Left colon (tissue), 2 donors: ENCODE measurements around the gene ABCA12. TPM values are rescaled to one million over a fixed set of nuclear protein-coding genes. Genes with fewer than 3 reads are reported as not detected.

Experiments
- ATAC-seq: fragments of 200-7000 bp; cut with Tn5 transposase; one replicate; pipeline ENCODE4 v1.9.1; 2020; ENCODE audit warnings: mild to moderate bottlenecking, moderate library complexity
- DNase-seq, 2 donors: peaks; one replicate each; pipeline ENCODE4 v3.0.0-alpha.2; 2020
- intact Hi-C, 2 donors: fragments of 100-400 bp; cut with DNase I in 1 of 2; cut with micrococcal nuclease in 1 of 2; formaldehyde crosslinking; loops; one replicate each; pipeline versions ENCODE4 v1.11.2 to v1.14.0; 2022; cut with DNase I, micrococcal nuclease
- total RNA-seq, 2 donors: library from RNA; stranded (reverse); fragmentation: NEBNext Ultra II Directional; extraction: Animal tissue kit (Norgen Biotek cat#: 25700); gene quantifications; one replicate each; pipeline ENCODE4 v1.2.1, GENCODE V29; 2021
- donor health status: DM: no; HTN: no; CAD: no.
- donor health status: DM: yes; HTN: yes; CAD: no.

The ABCA12 gene
- total RNA-seq, 2 donors from 2014 or later: 0.03 to 0.06 TPM

DNA sequence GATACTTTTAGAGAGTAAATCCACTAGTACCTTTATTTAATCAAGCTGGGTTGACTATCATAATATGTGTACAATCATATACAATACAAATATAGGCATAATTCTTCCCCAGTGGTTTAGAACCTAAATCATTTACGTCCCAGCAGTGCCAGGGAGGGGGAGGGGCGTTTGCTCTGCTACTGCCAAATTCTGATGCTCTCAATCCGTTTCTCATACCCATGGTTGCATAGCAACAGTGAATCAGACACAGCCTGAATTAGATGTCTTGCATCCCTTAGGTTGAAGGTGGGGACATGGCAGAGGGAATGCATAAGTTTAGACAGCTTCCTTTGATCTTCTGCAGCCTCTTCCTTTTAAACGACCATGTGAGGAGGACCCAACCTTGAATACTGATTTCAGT is 135.4 kb downstream of the ABCA12 start:
- intact Hi-C loops: no loop called here
- DNase-seq (no peak), ATAC-seq (no peak)

DNA sequence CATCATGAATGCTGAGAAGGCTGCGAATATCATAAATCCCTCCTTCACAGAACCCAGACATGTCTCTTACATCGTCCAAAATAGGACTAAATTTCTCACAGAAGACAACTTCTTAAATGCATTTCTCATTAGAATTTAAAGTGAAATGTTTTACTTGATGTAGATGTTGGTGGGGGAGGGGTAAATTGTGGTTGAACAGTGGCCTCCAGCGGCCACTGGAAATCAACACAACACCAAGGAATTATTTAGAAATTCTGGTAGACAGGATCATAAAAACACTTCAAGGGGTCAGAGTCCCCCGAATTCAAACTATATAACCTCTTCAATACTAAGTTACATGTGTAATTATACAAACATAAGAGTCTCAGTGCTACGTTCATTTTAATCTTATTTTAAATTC is 135.9 kb downstream of the ABCA12 start:
- no peak for ATAC-seq
- no peak for DNase-seq
- intact Hi-C loops: no loop called here

DNA sequence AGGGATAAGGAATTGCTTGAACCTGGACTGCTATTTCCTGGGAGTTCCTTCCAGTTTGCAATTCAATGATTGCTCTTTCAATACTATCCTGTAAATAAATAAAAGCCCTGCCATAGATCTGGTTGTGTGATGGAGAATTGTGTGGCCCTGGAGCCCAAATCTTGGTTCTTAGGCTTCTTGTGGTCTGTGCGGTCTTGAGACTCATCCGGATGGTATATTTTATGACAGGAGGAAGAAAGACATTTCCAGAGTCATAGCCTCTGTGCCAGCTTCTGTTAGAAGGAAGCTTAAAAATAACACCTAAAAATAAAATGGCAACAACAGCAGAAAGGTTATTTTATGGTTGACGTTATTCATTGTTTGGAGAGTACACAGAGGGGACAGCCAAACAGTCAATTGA is 137.7 kb downstream of the ABCA12 start:
- intact Hi-C loops: no loop called here
- ATAC-seq (no peak), DNase-seq (no peak)

DNA sequence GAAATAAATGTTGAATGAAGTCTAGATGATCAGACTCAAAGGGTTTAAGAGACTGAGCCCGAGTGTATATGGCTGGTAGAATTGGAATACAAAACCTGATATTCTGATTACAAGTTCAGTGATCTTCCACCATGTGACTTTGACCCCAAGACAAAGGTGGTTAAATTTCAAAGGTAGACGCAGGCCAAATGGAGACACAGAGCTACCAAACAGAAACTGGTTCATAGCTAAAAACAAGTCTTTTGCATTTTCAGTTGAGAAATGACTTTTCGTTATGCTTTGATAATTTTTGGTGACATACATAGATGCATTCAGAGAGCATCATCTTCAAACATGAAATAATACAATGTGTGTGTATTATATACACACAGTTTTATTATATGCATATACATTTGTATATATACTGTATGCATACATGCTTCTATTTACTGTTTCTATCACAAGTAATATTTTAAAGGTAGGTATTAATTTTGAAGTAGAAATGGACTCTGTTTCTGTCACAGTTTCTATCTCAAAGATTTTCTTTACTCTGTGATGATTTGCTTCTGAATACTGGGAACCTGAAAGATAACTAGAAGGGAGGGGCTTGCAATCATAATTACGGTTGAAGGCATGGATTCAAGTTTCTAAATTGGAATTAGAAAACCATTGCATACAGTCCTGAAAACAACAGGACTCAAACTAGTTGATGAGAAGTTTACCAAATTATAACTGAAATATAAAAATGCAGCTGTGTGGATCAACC is 142.3 kb downstream of the ABCA12 start:
- DNase-seq (no peak), ATAC-seq (no peak)
- intact Hi-C loops: no loop called here

DNA sequence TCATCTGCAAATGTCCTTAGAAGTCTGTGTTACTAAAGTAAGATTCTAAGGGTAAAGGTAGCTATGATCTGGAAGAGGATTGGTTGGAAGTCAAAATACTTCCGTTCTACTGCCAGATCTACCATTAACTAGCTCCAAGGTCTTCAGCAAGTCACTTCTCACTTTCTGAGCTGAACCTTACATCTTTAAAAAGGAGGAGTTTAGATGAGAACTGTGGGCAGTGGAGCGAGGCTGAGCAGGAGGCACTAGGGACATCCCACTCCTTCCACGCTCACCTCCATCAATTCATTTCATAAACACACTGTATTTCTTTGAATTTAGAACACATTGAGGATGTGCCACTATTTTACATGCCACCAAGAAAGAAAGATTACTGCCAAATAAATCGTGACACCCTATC is 143.0 kb downstream of the ABCA12 start:
- ATAC-seq (no peak), DNase-seq (no peak)
- intact Hi-C loops: no loop called here

DNA sequence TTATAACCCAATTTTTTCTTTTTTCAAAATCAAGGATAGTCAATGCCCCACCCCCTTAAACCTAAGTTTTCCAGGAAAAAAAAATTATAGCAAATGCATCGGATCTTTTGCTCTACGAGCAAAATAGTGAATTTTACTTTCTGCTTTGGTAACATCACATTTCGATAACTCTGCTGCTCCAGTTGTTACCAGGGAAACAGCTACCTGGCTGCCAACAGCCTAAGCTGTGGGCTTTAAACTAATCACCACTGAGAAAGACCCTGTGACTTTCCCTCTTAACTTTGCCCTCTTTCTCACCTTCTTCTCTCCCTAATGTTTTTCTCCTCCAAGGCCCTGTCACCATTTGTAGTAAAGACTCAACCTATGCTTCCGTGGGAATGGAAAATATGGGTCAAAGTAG is 145.5 kb downstream of the ABCA12 start:
- DNase-seq: no peak
- intact Hi-C loops: no loop called here
- no peak for ATAC-seq

DNA sequence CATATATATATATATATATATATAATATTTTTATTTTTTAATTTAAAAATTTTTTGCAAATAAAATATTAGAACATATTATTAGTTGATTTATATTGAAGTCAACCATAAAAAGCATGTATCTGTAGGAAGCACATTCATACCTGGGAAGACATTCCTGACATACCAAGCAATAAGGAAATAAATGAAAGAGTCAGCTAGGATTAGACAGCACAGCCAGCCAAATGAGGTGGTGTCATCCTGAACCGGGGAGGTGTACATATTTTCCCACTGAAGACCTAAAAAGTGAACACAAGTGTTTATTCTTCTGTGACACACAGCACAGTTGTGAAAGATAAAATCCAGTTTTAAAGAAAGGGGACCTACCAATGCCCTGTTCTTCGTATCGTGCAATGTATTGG is 149.2 kb downstream of the ABCA12 start:
- DNase-seq: no peak
- ATAC-seq: no peak
- intact Hi-C loops: no loop called here

DNA sequence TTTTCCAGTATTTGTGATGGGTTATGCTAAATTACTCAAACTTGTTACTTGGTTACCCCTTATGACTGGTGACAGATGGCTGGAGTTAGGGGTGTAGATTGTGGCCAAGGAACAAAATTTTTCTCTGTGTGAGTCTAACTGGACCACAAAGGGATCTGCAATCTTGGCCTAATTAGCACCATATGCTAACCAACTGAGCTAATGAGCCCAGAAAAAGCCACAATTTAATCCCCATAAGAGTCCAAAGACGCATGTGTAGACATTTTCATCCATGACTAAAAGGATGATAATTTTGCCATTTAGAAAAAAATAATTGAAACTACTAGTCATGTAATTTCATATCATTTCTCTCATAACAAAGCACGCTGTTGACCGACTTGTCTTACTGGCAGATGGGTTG is 151.2 kb downstream of the ABCA12 start:
- DNase-seq: no peak
- intact Hi-C loops: no loop called here
- ATAC-seq: no peak

DNA sequence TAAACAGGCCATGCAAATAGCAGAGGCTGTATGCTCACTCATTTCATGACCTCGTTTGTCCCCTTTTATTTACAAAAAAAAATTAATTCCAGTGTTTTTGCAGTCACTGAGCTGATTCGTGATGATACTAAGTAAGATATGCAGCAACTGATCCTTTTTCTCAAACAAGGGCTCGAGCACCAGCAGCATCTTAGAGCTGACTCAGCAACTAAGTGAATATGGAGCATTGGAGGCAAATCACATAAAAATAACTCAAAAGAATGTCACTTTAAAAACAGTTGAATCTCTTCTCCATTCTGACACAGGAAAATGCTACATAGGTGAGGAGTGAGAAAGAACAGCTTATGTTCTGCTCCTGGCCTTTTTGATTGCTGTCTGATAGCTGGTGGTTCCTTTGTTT is 152.8 kb downstream of the ABCA12 start:
- DNase-seq: no peak
- no peak for ATAC-seq
- intact Hi-C loops: no loop called here

DNA sequence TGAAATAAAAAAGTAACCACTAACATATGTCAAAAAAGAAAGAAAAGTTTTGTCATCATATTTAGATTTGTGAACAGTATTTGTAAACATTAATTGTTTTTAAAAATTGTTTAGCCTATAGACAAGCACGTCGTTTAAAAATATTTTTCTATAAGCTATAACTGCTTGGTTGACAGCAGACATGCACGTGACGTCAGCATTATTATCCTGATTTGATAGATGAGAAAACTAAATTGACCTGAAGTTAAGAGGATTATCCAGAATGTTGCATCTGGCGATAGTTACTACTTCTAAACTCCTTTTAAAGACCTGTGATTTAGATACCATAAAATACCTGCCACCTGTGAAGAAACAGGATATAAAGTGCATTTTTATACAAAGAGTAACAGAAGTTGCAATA is 172.0 kb downstream of the ABCA12 start:
- ATAC-seq: no peak
- intact Hi-C loops: no loop called here
- no peak for DNase-seq

DNA sequence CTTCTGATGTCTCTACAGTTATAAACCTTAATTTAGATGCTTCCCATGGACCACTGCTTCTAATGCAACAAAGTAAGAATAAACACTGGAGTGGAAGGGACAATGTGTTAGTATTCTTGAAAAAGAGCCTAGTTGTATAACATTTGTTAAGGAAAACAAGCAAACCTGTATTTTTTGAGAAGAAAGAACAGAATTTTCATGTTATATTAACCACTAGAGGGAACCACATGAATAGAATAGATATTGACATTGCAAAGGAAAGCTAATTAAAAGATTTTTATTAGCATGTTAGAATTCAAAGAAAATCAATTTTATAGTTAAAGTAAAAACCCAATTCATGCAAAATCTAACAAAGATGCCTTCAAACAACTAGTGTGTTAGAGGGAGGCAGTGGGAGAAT is 177.7 kb downstream of the ABCA12 start:
- ATAC-seq (no peak), DNase-seq (no peak)
- intact Hi-C loops: no loop called here

DNA sequence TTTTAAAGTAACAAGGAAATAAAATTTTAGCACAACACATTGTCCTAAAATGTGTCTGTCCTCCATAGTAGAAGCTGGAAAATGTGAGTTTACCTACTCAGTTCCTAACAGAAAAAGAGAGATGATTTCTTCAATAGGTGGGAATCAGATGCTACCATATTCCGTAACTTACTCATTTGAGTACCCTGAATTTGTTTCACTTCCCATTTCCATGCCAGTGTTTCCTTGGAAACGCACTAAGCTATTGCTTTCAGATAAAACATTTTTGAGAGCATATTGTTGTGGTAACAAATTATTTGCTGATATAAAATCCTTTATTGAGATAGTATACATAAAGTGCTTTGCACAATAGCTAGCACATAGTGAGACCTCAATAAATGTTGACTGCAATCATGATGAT is 191.5 kb downstream of the ABCA12 start:
- ATAC-seq (no peak), DNase-seq (no peak)
- intact Hi-C loops: no loop called here

DNA sequence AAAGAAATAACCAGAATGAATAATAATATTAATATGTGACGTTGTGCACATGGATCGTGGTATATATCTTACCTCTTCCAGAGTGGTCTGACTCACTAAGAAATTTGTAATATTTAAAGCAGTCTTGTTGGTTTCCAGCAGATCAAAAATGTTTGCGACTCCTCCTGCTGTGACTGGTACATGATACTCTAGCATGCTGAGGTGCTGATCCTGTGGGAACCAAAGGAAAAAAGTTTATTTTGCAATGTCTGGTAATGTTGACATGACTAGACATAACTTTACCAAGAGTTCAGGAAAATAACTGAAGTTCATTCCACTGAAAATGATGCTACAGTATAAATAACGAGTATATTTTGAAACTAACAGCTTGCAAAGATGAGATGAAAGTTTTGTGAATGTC is 204.4 kb downstream of the ABCA12 start:
- no peak for ATAC-seq
- no peak for DNase-seq
- intact Hi-C loops: no loop called here

DNA sequence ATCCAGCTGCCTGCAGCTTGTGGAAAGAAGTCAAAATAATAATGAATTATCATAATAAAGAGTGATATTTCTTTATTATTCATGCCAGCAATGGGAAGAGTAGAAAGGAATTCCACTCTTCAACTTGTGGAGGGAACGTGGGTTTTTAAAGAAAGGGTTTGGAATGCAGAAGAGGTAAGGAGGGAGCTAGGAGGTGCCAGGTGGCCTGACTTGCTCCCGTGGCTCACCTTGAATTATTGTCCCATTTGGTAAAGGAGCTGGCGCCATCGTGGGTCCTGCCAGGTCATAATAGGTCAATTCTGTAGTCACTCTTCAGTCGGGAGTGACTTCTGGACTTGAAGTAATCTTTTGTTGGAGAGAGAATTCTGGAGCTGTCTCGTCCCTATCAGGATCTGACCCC is 233.8 kb downstream of the ABCA12 start:
- ATAC-seq: no peak
- DNase-seq: no peak
- intact Hi-C loops: no loop called here

DNA sequence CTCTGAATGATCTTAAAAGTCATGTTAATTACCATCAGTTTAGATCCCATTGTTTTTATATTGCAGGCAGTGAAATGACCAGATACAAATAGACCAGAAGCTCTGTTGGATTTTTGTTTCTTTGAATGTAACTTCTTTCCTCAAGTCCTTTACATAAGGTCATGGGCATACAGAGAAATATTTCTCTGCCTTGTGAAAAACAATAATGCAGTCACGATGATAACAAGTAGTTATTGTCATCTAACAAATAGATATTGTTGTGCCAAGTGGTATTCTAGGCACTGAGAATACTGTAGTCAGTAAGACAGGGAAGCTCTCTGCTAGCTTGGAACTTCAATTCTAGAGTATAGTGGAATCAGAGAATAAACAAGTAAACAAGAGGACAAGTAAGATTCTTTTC is 234.2 kb downstream of the ABCA12 start:
- intact Hi-C loops: no loop called here
- no peak for ATAC-seq
- DNase-seq: no peak

DNA sequence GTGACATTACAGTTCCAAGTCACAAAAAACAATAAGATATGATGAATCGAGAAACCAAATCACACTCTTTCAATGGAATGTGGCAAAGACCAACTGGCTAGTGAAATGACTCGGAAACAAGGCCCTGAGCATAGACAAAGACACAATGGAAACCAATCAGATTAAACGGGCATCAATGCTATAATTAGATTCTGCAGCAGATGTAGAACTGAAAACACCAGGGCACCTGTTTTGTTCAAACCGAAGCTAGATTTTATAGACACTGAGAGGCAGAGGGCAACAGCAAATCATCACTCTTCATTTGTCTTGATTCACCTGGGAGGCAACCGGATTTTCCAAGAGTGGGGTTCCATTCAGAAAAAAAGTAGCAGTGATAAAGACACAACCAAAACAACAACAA is 236.1 kb downstream of the ABCA12 start:
- ATAC-seq (no peak), DNase-seq (no peak)
- intact Hi-C loops: no loop called here

DNA sequence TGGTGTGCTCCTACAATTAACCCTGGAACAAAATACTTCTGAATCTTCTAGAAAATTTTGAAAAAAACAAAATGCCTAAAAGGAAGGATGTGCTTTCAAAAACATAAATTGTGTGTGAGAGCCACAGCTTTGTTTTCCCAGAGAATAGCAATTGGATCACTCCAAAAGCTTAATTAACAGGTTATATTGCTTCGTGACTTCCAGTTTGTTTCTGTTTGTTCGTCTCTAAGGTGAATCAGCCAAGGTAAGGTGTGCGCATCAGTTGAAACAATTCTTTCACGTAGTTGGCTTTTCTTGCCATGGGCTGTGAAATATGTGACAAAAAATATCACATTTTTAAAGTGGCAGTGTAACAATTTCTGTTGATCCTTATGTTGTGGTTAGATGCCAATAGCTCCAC is 238.7 kb downstream of the ABCA12 start:
- ATAC-seq (no peak), DNase-seq (no peak)
- intact Hi-C loops: no loop called here

DNA sequence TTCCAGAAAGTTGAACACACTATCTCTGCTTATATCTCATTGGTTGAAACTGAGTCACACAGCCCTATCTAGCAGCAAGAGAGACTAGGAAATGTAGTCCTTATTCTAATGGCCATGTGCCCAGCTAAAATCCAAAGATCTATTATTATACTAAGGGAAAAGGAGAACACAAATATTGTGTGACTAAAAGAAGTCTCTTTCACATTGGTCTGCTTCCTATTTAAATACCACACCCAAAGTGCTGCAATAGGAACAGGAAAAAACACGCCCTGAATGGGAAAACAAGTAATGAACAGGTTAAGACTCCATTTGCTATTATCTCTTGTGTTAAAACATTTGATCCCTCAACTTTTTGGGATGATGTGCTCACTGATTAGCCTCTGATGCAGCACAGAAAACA is 242.2 kb downstream of the ABCA12 start:
- intact Hi-C loops: no loop called here
- ATAC-seq (no peak), DNase-seq (no peak)

DNA sequence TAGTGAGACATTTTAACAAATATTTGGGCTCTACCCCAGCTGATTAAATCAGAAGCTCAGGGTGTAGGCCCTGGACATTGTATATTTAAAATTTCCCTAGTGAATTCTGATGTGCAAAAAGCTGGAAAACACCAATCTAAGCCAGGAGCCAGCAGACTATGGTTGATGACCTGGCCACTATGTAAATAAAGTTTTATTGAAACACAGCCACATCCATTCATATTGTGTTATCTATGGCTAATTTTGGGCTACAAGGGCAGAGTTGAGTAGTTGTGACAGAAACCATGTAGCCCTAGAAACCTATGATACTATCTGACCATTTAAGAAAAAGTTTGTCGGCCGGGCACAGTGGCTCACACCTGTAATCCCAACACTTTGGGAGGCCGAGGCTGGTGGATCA is 243.0 kb downstream of the ABCA12 start:
- DNase-seq (no peak), ATAC-seq (no peak)
- intact Hi-C loops: no loop called here

DNA sequence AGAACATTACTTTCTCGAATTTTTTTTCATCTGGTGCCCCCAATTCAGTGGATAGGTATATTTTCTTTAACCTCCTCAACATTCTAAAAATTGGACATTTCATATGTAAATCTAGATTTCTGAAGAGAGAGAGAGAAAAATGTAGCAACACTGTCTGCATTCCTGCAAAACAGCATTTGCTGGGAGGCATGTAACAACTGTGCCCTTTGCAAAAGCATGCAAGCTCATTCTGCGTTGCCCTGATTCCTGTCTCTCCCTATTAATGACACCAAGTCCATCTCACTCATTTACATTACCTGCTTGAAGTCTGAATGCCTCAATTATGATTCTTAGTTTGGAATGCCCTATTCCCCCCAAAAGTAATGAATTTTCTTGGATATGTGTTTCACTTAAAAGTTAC is 249.1 kb downstream of the ABCA12 start:
- no peak for ATAC-seq
- no peak for DNase-seq
- intact Hi-C loops: no loop called here

DNA sequence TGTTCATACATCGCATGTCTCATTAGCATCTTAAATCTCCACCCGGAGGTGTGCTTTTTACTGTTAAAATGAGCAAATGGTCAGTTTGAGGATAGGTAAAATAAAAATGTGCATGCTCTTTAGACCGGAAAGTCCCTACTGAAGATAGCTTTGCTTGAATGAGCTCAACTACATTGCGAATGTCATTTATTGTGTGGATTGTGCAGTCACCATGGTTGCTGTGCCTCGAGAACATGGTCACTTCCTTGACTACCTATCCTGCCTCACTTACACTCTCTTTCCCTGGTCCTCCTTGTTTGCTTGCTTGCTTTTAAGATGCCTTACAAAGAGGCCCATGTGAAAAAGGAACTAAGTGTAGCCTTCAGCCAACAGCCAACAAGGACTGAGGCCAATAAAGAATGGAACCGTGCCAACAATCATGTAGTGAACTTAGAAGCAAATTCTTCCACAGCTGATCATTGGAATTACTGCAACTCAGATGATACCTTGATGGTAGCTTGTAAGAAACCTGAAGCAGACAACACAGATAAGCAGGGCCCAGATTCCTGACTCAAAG is 256.7 kb downstream of the ABCA12 start:
- intact Hi-C loops: no loop called here
- ATAC-seq: no peak
- no peak for DNase-seq
